Cerebellar cortex (tissue), 1 donor: ENCODE data around the gene SLC8A1.
"Not testable (repeated sequence)": the region's sequence is repeated elsewhere in the genome, so short reads cannot be mapped to it uniquely, and the experiment has no call there.

Experiments
- DNase-seq: peaks from one replicate; pipeline ENCODE4 v3.0.0-alpha.2; 2015; ENCODE audit warnings: low spot score

SLC8A1 gene

DNA sequence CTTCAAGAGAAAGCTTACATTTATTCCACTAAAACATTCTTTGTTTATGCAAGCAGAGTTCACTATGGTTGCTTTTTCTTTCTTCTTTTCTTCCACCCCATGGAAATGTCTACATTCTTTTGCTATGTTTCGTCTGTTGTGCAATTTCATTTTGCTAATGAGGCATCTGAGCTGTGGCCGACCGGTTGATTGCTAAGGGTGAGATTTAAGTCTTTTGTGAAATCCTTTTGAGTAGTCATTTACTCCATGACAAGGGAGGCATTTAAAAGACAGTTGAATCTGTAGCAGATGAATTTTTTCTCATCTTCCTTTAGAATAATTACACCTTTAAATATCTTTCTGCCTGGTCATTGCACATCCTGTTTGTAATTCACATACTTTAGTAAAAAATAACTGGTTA is 348.7 kb downstream of the SLC8A1 start:
- DNase-seq = no peak

DNA sequence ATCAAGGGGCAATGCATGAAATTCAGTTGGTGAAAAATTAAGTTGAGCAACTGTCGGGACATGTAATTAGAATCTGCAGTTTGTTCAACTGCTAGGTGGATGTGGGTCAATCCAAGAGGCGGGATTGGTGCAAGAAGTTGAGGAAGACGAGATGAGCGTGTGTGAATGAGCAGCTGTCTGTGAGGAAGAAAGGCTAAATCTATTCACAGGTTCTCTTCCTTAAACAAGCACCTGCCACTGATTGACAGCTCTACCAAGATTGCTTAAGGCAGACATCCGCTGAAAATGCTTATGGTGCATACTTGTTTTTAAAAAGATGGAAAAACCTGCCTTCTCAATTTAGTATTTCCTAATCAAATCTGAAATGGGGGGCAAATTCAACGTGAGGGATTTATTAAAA is 349.4 kb downstream of the SLC8A1 start:
- no peak for DNase-seq

- DNase-seq = no peak
Observed at GRCh38 chr2:40101131-40101575, 350.7 kb downstream of the SLC8A1 start.

DNA sequence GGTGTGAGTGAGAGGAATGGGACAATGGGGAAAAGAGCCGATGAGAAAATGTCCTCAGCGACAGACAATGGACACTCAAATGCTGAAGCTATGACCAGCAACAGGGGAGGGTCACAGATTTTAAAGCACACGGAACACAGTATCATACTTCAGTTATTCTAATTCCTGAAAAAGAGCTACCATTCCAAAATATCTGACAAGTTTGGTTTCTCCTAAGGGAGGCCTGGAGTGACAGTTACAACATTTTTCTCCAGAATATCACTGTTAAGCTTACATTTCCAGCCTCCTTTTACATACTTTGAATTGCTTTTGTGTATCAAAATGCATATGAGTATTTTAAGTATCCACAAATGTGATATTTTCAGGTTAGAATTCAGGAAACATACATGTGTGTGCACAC is 351.2 kb downstream of the SLC8A1 start:
- DNase-seq = no peak

- no peak for DNase-seq
Observed at GRCh38 chr2:40098786-40099470, 353.0 kb downstream of the SLC8A1 start.

DNA sequence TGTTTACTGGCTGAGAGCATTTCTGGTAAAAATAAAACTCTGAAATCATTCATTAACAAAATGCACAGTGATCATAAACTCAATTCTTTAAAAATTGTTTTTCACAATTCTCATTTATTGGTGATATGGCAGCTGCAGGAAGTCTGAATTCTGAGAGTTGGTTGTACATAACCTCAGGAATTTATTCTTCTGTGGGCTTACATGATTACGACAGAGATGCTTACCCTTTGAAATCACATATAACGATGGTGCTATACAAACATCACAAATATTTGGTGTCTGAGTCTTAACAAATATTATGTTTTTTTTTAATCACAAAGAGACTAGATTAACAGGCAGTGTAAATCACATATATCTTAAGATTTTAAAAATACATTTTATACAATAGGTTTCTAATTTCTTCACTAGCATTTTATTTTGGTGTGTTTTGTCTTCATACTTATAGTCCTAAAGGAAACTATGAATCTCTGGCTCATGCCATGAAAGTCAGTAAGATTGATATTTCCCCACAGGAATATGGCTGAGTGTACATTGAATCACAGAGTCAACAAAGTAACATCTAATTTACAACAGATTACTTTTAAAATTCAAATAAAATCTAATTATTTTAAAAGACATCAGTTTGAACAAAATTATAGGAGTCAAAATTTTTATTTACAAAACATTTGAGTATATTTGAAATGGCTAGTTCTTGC is 354.1 kb downstream of the SLC8A1 start:
- no peak for DNase-seq

GRCh38 chr2:40096360-40096759 is 355.5 kb downstream of the SLC8A1 start:
- DNase-seq = no peak

DNA sequence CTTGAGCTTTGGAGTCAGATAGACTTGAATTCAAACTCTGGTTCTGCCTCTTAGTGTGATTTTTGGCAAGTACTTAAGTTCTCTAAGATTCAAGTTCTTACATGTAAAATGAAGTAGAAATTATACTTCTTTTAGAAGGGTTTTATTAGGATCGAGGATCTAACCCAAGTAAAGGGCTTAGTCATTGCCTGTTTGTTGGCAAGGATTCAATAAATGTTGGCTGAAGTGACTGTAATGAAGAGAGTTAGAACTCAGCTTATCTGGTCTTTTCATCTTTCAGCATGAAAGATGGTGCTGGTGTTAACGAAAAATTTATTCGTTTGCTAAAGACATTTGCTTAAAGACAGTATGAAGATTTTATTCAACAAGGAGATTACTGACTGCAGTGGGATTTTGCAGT is 356.9 kb downstream of the SLC8A1 start:
- DNase-seq = no peak

- DNase-seq = no peak
Observed at GRCh38 chr2:40094451-40094850, 357.4 kb downstream of the SLC8A1 start.

DNA sequence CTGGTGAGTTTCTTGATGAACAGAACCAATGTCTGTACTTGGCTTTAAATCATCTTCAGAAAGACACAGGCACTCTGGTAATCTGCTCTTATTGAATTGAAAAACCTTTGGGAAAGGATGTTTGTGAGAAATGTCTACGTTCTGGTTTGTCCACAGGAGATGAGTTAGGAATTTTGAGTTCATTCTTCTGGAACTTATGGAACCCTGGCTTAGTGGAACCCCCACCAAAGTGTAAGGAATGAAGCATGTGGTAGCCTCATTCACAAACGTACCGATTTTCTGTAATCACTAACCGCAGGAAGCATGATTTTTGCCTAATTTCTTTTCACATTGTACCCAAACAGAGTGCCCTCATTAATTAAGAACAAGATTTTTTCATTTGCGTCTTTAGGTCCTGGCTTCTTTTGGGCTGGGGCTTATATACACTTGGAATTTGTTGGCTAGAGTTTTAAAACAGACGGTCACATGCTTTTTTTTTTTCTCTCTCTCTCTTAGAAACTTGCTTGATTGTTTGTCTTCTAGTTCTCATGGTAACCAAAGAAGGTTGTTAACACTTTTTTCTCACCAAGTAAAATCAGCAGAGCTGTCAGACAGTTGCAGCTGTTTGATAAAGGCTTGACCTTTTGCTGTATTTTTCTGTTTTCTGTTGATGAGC is 358.7 kb downstream of the SLC8A1 start:
- no peak for DNase-seq

DNA sequence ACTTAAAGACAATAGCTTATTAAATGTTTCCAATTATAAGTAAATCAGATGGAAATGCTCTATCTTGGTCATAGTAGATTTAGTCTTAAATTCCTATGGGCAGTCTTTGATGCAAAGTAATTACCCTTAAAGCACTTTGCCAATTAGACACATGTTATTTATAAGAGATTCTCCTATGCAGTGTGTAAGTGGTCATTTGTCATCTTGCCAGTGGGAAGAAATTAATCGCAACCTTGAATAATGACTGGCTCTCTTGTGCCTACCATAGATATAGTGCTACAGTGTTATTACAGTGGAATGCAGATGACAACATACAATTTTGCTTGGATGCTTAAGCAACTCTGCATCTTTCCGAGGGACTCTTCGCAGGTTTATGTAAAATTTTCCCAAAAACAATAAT is 361.8 kb downstream of the SLC8A1 start:
- DNase-seq = no peak

DNA sequence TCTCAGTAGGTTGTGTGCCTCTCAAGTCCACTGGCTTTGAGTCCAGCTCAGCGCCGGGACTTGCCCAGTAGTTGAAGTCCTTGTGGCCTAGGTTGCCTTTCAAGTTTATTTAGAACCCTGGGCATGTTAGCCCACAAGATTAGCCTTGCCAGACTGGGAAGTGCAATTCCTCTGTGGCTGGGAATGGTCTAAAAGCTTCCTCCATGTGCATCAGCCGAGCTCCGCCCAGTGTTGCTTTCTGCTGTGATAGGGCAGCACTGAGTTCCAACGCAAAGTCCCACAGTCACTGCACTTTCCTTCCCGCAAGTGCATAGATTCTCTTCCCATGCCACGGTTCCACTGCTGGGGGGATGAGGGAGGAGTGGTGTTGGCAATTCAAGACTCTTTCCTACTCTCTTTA is 364.0 kb downstream of the SLC8A1 start:
- DNase-seq = no peak

DNA sequence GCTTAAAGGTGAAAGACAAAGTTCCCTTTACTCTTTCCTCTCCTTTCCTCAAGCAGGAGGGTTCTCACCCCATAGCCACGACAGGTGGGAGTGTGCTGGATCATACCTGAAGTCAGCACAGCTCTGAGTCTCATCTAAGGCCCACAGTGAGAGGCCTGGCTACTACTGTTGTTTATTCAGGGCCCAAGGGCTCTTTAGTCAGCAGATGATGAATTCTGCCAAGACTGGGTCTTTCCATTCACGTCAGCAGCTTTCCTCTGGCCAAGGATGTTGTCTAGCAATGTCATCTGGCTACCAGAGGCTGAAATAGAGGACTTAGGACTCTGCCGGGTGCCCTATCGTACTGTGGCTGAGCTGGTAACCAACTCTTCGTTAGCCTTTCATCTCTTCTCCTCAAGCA is 364.5 kb downstream of the SLC8A1 start:
- no peak for DNase-seq

GRCh38 chr2:40085786-40086185 is 366.1 kb downstream of the SLC8A1 start:
- no peak for DNase-seq

GRCh38 chr2:40073336-40073735 is 378.6 kb downstream of the SLC8A1 start:
- DNase-seq = not testable (repeated sequence)

DNA sequence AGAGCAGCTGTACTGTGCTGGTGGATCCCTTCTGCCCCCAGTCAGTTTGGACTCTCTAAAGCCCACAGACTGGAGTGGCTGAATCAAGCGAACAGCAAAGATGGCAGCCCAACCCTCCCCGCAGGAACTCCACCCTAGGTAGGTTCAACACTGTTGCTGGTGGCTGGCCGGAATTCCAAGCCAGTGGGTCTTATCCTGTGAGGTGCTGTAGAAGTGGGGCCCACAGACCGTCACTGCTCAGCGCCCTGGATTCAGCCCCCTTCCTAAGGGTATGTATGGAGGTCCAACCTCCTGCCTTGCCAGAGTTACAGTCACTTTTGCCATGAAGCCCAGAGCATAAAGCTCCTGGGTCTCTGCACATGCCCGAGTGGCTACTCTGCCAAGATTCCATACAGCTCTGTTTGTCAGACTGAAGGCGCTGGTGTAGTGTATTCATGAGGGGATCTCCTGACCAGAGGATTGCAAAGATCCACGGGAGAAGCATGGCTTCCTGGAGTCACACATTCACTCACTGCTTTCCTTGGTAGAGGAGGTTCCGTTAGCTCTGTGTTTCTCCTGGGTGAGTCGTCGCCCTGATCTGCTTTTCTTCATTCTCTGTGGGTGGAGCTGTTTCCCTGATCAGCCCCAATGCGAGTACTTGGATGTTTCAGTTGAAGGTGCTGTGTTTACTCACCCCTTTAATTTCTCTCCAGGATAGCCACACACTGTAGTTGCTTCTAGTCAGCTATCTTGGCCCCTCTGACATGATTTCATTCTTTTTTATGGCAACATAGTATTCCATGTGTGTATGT is 379.3 kb downstream of the SLC8A1 start:
- DNase-seq = no peak

DNA sequence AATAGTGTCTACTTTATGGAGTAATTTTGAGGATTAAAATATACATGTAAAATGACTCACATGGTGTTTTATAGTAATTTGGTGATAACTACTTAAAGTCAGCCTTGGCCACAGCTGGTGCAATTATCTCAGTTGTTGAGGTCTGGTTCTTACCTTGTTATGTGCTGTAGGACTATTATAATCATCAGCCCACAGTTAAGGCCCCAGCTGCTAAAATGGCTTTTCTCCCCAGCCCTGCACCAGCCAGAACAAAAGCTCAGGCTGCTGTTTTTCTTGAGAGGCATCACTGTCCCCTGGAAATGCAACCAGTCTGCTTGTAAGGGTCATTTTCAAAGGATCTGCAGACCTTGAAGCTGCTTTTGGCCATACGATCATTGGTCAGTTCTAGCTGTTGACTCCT is 389.5 kb downstream of the SLC8A1 start:
- no peak for DNase-seq

DNA sequence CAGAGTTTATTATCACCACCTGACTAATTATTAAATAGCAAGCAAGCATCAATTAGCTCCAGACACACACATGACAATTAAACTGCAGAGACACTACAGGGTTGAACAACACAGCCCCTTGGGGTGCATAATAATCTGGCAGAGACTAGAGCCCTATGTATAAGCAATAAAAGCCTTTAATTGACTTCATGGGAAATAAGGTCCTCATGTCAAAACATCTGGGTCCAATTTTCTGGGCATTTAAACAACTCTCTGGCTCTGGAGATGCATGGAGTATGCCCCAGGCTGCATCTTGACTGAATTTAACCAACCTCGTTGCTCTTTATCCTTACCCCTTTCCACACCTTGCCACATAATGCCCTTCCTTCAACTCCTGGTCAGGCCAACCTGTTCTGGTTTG is 402.1 kb downstream of the SLC8A1 start:
- no peak for DNase-seq

GRCh38 chr2:40048506-40048905 is 403.4 kb downstream of the SLC8A1 start:
- no peak for DNase-seq

DNA sequence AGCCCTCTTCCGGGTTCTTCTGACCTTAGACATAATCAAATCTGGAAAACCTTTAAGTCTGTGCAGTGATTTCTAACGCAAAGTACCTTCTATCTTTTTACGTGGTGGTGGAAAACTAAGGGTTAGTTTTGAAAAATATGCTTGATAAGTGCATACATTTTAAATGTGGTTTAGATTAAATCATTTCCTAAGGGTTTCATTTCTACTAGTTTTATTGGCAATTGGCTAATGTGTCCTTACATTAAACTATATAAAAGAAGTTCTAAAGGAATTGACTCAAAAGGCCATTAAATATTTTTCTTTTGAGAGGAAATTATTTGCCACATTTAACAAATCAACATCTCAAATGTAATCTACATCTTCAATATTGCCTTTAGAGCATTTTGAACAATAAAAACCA is 404.5 kb downstream of the SLC8A1 start:
- DNase-seq = no peak
